ENCODE data around the gene PHACTR4. TPM values are rescaled to one million over a fixed set of nuclear protein-coding genes. Genes with fewer than 3 reads are reported as not detected.

The PHACTR4 gene
- total and polyA plus RNA-seq, 2 of the 13 experiments (the other 11 are each of a cell fraction or from before 2014, with no cell fraction given) = 13.9 to 17.1 TPM

GRCh38 chr1:28518000-28518744, 148.6 kb downstream of the PHACTR4 start (continued):
- peak; percentile 75; the same call in 1 of the 2 replicates for TF ChIP-seq YEATS4 (CRISPR knock-in tag; IDR thresholded peaks at IDR 0.05; ENCODE audit: borderline replicate concordance)
- peak; percentile 64; the same call in 1 of the 2 replicates for TF ChIP-seq ZNF326 (CRISPR knock-in tag; IDR thresholded peaks at IDR 0.05; ENCODE audit: borderline replicate concordance)
- TF ChIP-seq ZNF768 (CRISPR knock-in tag; IDR thresholded peaks at IDR 0.05) = peak; percentile 54; the same call in 1 of the 2 replicates
- TF ChIP-seq, protein P1, sequence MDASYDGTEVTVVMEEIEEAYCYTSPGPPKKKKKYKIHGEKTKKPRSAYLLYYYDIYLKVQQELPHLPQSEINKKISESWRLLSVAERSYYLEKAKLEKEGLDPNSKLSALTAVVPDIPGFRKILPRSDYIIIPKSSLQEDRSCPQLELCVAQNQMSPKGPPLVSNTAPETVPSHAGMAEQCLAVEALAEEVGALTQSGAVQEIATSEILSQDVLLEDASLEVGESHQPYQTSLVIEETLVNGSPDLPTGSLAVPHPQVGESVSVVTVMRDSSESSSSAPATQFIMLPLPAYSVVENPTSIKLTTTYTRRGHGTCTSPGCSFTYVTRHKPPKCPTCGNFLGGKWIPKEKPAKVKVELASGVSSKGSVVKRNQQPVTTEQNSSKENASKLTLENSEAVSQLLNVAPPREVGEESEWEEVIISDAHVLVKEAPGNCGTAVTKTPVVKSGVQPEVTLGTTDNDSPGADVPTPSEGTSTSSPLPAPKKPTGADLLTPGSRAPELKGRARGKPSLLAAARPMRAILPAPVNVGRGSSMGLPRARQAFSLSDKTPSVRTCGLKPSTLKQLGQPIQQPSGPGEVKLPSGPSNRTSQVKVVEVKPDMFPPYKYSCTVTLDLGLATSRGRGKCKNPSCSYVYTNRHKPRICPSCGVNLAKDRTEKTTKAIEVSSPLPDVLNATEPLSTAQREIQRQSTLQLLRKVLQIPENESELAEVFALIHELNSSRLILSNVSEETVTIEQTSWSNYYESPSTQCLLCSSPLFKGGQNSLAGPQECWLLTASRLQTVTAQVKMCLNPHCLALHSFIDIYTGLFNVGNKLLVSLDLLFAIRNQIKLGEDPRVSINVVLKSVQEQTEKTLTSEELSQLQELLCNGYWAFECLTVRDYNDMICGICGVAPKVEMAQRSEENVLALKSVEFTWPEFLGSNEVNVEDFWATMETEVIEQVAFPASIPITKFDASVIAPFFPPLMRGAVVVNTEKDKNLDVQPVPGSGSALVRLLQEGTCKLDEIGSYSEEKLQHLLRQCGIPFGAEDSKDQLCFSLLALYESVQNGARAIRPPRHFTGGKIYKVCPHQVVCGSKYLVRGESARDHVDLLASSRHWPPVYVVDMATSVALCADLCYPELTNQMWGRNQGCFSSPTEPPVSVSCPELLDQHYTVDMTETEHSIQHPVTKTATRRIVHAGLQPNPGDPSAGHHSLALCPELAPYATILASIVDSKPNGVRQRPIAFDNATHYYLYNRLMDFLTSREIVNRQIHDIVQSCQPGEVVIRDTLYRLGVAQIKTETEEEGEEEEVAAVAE (CRISPR knock-in tag; IDR thresholded peaks at IDR 0.05; ENCODE audit: borderline replicate concordance) = no peak
- TF ChIP-seq ZNF792 (CRISPR knock-in tag; IDR thresholded peaks at IDR 0.05) = peak; percentile 75; the same call in 1 of the 2 replicates
- TF ChIP-seq ZSCAN22 (CRISPR knock-in tag; IDR thresholded peaks at IDR 0.05) = no peak
- no peak for TF ChIP-seq ZC3H13 (CRISPR knock-in tag; IDR thresholded peaks at IDR 0.05)
- TF ChIP-seq DRAP1 (CRISPR knock-in tag; IDR thresholded peaks at IDR 0.05) = peak; percentile 49; the same call in 1 of the 2 replicates
- TF ChIP-seq GFI1 (CRISPR knock-in tag; IDR thresholded peaks at IDR 0.05; ENCODE audit: borderline replicate concordance) = no peak; the same call in 1 of the 2 replicates
- no peak for TF ChIP-seq ZNF296 (CRISPR knock-in tag; conservative IDR thresholded peaks at IDR 0.05)
- no peak for TF ChIP-seq RBAK (CRISPR knock-in tag; IDR thresholded peaks at IDR 0.05)
- TF ChIP-seq ZNF746 (CRISPR knock-in tag; IDR thresholded peaks at IDR 0.05) = peak; percentile 9; the same call in 1 of the 2 replicates
- no peak for TF ChIP-seq SP1 (IDR thresholded peaks at IDR 0.05)
- no peak for TF ChIP-seq SP1 (CRISPR knock-in tag; IDR thresholded peaks at IDR 0.05)
- TF ChIP-seq ZNF446 (CRISPR knock-in tag; IDR thresholded peaks at IDR 0.05) = no peak
- TF ChIP-seq JDP2 (CRISPR knock-in tag; IDR thresholded peaks at IDR 0.05; ENCODE audit: borderline replicate concordance) = no peak; the same call in 1 of the 2 replicates
- TF ChIP-seq ZNF318 (CRISPR knock-in tag; IDR thresholded peaks at IDR 0.05) = no peak
- no peak for TF ChIP-seq ZNF619 (CRISPR knock-in tag; IDR thresholded peaks at IDR 0.05)
